Effector memory CD4-positive, alpha-beta T cell (primary cell): Measurements from ENCODE around the gene C6.

ENCODE experiments used
- DNase-seq, 3 donors: peaks; one replicate each; pipeline ENCODE4 v3.0.0-alpha.2; 2020
- H3K27ac ChIP-seq: 2 replicates; pipeline ENCODE4 v1.7.0; 2013; ENCODE audit warnings: mild to moderate bottlenecking, low read length, moderate library complexity; ENCODE audit not compliant: insufficient read depth, poor library complexity, severe bottlenecking
- H3K27me3 ChIP-seq: replicated peaks from 2 replicates; pipeline ENCODE4 v1.7.0; 2013; ENCODE audit warnings: mild to moderate bottlenecking, low read length; ENCODE audit not compliant: insufficient read depth, control insufficient read depth, poor library complexity, severe bottlenecking
- H3K36me3 ChIP-seq: 2 replicates; pipeline ENCODE4 v1.7.0; 2013; ENCODE audit warnings: mild to moderate bottlenecking, low read length, moderate library complexity; ENCODE audit not compliant: control insufficient read depth, insufficient read depth
- H3K4me1 ChIP-seq: 2 replicates; pipeline ENCODE4 v1.7.0; 2013; ENCODE audit warnings: low read length, mild to moderate bottlenecking; ENCODE audit not compliant: control insufficient read depth, insufficient read depth, poor library complexity, severe bottlenecking
- H3K4me3 ChIP-seq: 2 replicates; pipeline ENCODE4 v1.7.0; 2013; ENCODE audit warnings: low read length, low read depth, mild to moderate bottlenecking; ENCODE audit not compliant: insufficient read depth, poor library complexity, severe bottlenecking
- H3K9me3 ChIP-seq: 2 replicates; pipeline ENCODE4 v1.7.0; 2013; ENCODE audit warnings: mild to moderate bottlenecking, low read length, moderate library complexity; ENCODE audit not compliant: control insufficient read depth

The C6 gene

DNA sequence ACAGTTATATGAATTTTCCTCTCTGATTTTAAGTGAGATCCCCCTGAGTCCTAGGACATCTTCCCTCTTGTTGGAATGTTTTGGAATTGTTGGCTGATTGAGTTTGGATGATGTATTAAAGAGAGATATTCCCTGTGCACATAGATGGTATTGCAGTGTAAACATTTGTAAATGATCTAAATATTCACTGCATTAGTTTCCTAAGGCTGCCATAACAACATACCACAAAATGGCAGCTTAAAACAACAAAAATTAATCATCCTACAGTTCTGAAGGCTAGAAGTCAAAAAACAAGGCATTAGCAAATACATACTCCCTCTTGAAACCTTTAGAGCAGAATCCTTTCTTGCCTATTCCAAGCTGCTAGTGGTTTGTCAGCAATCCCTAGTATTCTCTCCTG, 104.1 kb downstream of the C6 start:
- H3K4me1 ChIP-seq: no peaks in the 10 kb centered on the region
- DNase-seq: no peak
- no peaks in the 10 kb centered on the region for H3K27me3 ChIP-seq
- H3K9me3 ChIP-seq: no peaks in the 10 kb centered on the region
- H3K4me3 ChIP-seq: no peak overlapping the region
- no peak overlapping the region for H3K27ac ChIP-seq
- H3K36me3 ChIP-seq: no peaks in the 10 kb centered on the region

DNA sequence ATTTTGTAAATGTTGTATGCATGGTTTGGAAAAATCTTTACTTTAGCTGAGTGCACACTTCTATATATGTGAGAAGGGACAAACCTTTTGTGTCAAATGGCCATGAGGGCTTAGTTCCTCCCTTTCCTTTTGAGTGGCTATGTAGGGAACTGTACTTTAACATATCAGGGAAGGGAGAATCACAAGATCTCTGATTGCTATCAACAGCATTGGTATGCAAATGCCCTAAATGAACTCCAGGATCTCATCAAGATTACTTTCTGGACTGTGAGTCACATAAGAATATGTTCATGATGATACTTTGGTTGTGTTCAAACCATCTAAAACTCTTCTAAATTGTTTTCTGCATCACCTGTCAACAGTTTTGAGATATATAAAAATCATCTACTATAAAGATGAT, 111.0 kb downstream of the C6 start:
- Histone ChIP-seq H3K27ac (no peak overlapping the region), H3K36me3 (no peaks in the 10 kb centered on the region), H3K4me3 (no peak overlapping the region), H3K27me3 (no peaks in the 10 kb centered on the region), H3K4me1 (no peaks in the 10 kb centered on the region), H3K9me3 (no peaks in the 10 kb centered on the region)
- no peak for DNase-seq

DNA sequence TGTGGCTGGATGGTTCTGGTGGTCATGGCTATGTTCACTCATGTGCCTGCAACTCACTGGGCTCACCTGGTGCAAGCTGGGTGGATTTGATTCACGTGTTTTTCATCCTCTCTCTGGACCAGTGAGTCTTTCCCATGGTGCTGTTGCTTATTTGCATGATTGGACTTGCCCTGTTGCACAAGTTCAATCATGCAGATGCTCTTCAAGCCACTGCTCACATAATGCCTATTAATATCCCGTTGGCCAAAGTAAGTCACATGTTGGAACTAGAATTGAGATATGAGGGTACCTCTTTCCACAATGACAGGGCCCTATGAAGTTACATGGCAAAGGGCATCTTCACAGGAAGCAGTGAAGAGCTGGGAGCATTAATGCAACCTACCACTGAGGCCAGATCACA, 115.7 kb downstream of the C6 start:
- no peak overlapping the region for H3K27ac ChIP-seq
- H3K4me1 ChIP-seq: no peaks in the 10 kb centered on the region
- H3K36me3 ChIP-seq: no peaks in the 10 kb centered on the region
- no peak overlapping the region for H3K4me3 ChIP-seq
- no peaks in the 10 kb centered on the region for H3K9me3 ChIP-seq
- no peaks in the 10 kb centered on the region for H3K27me3 ChIP-seq
- DNase-seq: no peak

DNA sequence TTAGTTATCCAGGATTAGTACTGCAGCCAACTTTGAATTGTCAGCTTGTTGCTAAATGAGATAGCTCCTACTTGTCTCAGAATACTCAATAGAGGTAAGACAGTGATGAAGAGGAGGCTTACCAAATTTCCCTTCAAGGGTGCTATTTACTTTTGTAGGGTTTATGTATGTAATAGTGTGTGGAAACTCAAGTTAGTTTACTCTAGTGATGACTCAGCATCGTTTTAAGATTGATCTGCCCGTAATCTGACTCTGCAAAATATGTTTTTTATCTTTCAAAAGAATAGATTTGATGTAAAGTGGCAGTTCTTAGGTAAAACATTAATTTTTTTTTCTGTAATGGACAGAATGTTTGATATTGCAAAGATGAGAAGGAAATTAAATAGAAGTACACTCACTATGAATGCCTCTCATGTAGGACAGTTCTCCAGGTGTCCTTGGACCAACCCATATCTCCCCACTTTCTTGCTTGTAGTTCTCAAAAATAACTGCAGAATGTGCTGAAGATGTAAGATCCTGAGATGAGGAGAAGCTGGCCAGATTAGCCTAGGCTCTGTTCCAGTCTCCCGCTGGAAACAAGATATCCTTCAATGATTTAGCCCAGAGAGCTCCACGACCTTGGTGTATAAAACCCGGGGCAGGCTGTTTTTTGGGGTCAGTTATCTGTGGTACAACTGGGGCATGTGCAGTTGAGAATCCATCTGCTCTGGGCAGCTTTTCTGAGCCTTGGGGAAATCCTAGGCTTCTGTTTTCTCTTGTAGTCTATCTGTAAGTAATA, 117.8 kb downstream of the C6 start:
- no peak overlapping the region for H3K4me3 ChIP-seq
- H3K27ac ChIP-seq: no peak overlapping the region
- no peaks in the 10 kb centered on the region for H3K27me3 ChIP-seq
- H3K36me3 ChIP-seq: no peaks in the 10 kb centered on the region
- H3K9me3 ChIP-seq: no peaks in the 10 kb centered on the region
- H3K4me1 ChIP-seq: no peaks in the 10 kb centered on the region
- DNase-seq: no peak

DNA sequence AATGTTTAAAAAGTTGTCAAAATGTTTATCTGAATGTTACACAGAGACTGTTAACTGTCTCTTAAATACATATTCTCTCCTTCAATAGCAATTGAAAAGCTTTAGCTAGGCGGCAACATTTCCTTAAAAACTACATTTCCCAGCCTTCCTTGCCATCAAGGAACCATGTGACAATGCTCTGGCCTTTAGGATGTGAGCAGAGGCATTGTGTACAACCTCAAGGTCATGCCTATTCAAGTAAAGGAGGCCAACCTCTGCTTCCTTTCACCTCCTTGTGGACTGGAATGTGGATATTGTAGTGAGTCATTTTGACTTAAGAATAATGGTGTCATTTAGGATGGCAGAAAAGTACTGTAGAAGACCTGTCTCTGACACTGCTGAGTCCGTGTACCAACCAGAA, 118.5 kb downstream of the C6 start:
- Histone ChIP-seq H3K27me3 (no peaks in the 10 kb centered on the region), H3K4me3 (no peak overlapping the region), H3K9me3 (no peaks in the 10 kb centered on the region), H3K27ac (no peak overlapping the region), H3K4me1 (no peaks in the 10 kb centered on the region), H3K36me3 (no peaks in the 10 kb centered on the region)
- no peak for DNase-seq

DNA sequence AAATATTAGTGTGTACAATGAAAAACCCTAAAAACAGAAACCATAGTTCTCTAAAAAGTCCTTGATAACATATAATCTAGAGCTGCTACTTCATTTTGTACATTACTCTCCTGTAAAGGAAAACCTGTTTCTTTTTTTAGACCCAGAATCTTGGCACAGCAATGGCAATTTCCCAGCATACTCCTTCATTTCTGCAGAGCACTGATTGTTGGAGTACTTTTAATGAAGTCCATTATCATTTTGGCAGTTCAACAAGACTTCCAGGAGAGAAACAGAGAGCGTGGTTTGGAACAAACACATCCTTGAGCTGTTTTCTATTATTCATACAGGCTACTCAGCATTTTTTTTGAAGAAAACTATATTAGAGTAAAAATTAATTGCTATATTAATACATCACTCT, 119.5 kb downstream of the C6 start:
- H3K27me3 ChIP-seq: no peaks in the 10 kb centered on the region
- no peaks in the 10 kb centered on the region for H3K36me3 ChIP-seq
- no peaks in the 10 kb centered on the region for H3K4me1 ChIP-seq
- DNase-seq: no peak
- no peak overlapping the region for H3K4me3 ChIP-seq
- no peak overlapping the region for H3K27ac ChIP-seq
- H3K9me3 ChIP-seq: no peaks in the 10 kb centered on the region
